Tibial artery (tissue), 4 donors: ENCODE results near the gene ASCL2.
A peak's percentile ranks its signal among the peaks of the same experiment; 100 is the strongest.

Experiments
- DNase-seq, 2 donors: peaks; one replicate each; pipeline ENCODE4 v3.0.0-alpha.2; 2019
- H3K27ac ChIP-seq, 2 donors: fragments of 200-600 bp; sonication (generic) in 1 of 2; 1 replicate in 1 of 2; 2 replicates in 1 of 2; pipeline ENCODE4 v1.5.1; 2018 to 2019; ENCODE audit warnings: mild to moderate bottlenecking in 1 of 2
- H3K27me3 ChIP-seq, 2 donors: fragments of 200-600 bp; sonication (generic) in 1 of 2; one replicate each; pipeline versions ENCODE4 v1.5.1 to v1.6.0; 2016 to 2019
- H3K36me3 ChIP-seq, 3 donors: fragments of 200-600 bp; sonication (generic) in 2 of 3; one replicate each; pipeline ENCODE4 v1.5.1; 2016 to 2019; ENCODE audit warnings: mild to moderate bottlenecking in 2 of 3
- H3K4me1 ChIP-seq, 4 donors: fragments of 200-600 bp; sonication (generic) in 2 of 4; 1 replicate in 3 of 4; 2 replicates in 1 of 4; pipeline ENCODE4 v1.5.1; 2016 to 2019
- H3K4me3 ChIP-seq, 2 donors: fragments of 200-600 bp; sonication (generic) in 1 of 2; 1 replicate in 1 of 2; 2 replicates in 1 of 2; pipeline ENCODE4 v1.5.1; 2018 to 2019; ENCODE audit warnings: mild to moderate bottlenecking in 2 of 2
- H3K9me3 ChIP-seq, 3 donors: fragments of 200-600 bp; sonication (generic) in 1 of 3; one replicate each; pipeline ENCODE4 v1.5.1; 2016 to 2019
- CTCF ChIP-seq, 2 experiments: fragments of 200-600 bp in 1 of 2; fragments of 450-650 bp in 1 of 2; IDR thresholded peaks; one replicate each; pipeline ENCODE4 v1.5.1; 2017 to 2019; ENCODE audit warnings: antibody characterized with exemption in 2 of 2, mild to moderate bottlenecking in 1 of 2, moderate library complexity in 1 of 2
- intact Hi-C: fragments of 100-400 bp; cut with DNase I; formaldehyde crosslinking; loops from one replicate; pipeline ENCODE4 v1.15.0; 2023; ENCODE audit warnings: low total_unique reads

The ASCL2 gene

GRCh38 chr11:2297623-2298030, 27.2 kb upstream of the ASCL2 start:
- intact Hi-C loops, result no loop called here
- peaks cover 0 to 4% (median under 1%) of the 10 kb centered on the region in 4 donors for H3K4me1 ChIP-seq

GRCh38 chr11:2296913-2297622, 26.7 kb upstream of the ASCL2 start:
- Histone ChIP-seq H3K27me3 (peaks cover 0 to 19% of the 10 kb centered on the region in 2 donors), H3K27ac (no peak overlapping the region), H3K4me3 (no peak overlapping the region), H3K36me3 (no peaks in the 10 kb centered on the region), H3K4me1 (no peaks in the 10 kb centered on the region), H3K9me3 (no peaks in the 10 kb centered on the region)
- no peak for TF ChIP-seq CTCF (IDR thresholded peaks at IDR 0.05)
- DNase-seq, result peak in 1 of 2 donors; percentile 59
- intact Hi-C loops, result no loop called here

More at GRCh38 chr11:2297623-2298030, 27.2 kb upstream of the ASCL2 start:
- Histone ChIP-seq H3K27ac (no peak overlapping the region), H3K9me3 (no peaks in the 10 kb centered on the region), H3K27me3 (peaks cover 0 to 19% of the 10 kb centered on the region in 2 donors), H3K36me3 (no peaks in the 10 kb centered on the region), H3K4me3 (no peak overlapping the region)
- no peak for DNase-seq
- TF ChIP-seq CTCF (IDR thresholded peaks at IDR 0.05), result no peak

GRCh38 chr11:2295971-2296912, 25.9 kb upstream of the ASCL2 start:
- intact Hi-C loops, result no loop called here
- peak; percentile 5 to 32 for DNase-seq
- no peaks in the 10 kb centered on the region for H3K36me3 ChIP-seq
- no peaks in the 10 kb centered on the region for H3K9me3 ChIP-seq
- no peak for TF ChIP-seq CTCF (IDR thresholded peaks at IDR 0.05)
- no peak overlapping the region for H3K27ac ChIP-seq
- H3K4me1 ChIP-seq, result no peaks in the 10 kb centered on the region
- peaks cover 0 to 19% of the 10 kb centered on the region in 2 donors for H3K27me3 ChIP-seq
- no peak overlapping the region for H3K4me3 ChIP-seq

GRCh38 chr11:2294926-2295290, 24.5 kb upstream of the ASCL2 start:
- intact Hi-C loops, result no loop called here
- Histone ChIP-seq H3K36me3 (no peaks in the 10 kb centered on the region), H3K4me3 (no peak overlapping the region), H3K4me1 (no peaks in the 10 kb centered on the region), H3K27ac (no peak overlapping the region), H3K27me3 (peaks cover 0 to 26% of the 10 kb centered on the region in 2 donors), H3K9me3 (no peaks in the 10 kb centered on the region)
- DNase-seq, result peak in 1 of 2 donors; percentile 51
- TF ChIP-seq CTCF (IDR thresholded peaks at IDR 0.05), result no peak

- TF ChIP-seq CTCF (IDR thresholded peaks at IDR 0.05), result no peak
- H3K36me3 ChIP-seq, result no peaks in the 10 kb centered on the region
- H3K27me3 ChIP-seq, result peaks cover 0 to 31% of the 10 kb centered on the region in 2 donors
- no peaks in the 10 kb centered on the region for H3K9me3 ChIP-seq
- no peaks in the 10 kb centered on the region for H3K4me1 ChIP-seq
- no peak overlapping the region for H3K27ac ChIP-seq
- peak; percentile 21 to 48 for DNase-seq
- H3K4me3 ChIP-seq, result no peak overlapping the region
- intact Hi-C loops, result no loop called here
These were observed 23.9 kb upstream of the ASCL2 start for GRCh38 chr11:2293984-2294925.
